Memory B cell (primary cell): Measurements from ENCODE around the gene CRAMP1.
A peak's percentile ranks its signal among the peaks of the same experiment; 100 is the strongest.

Experiments
- ATAC-seq: fragments of 150-1000 bp; cut with Tn5 transposase; 2 replicates; pipeline ENCODE4 v1.10.0; 2021; ENCODE audit warnings: low read depth, mild to moderate bottlenecking, moderate library complexity
- DNase-seq, 2 donors: peaks; one replicate each; pipeline ENCODE4 v3.0.0; 2022; ENCODE audit warnings: low spot score in 2 of 2
- H3K27ac Mint-ChIP-seq: one replicate; pipeline ENCODE4 v1.8.0; 2022; ENCODE audit warnings: mild to moderate bottlenecking, moderate library complexity, mixed read lengths
- H3K27me3 Mint-ChIP-seq: one replicate; pipeline ENCODE4 v1.8.0; 2022; ENCODE audit warnings: mixed read lengths
- H3K36me3 Mint-ChIP-seq: one replicate; pipeline ENCODE4 v1.8.0; 2022; ENCODE audit warnings: mild to moderate bottlenecking, mixed read lengths
- H3K4me1 Mint-ChIP-seq: one replicate; pipeline ENCODE4 v1.8.0; 2022; ENCODE audit warnings: mixed read lengths
- H3K4me3 Mint-ChIP-seq: one replicate; pipeline ENCODE4 v1.8.0; 2022; ENCODE audit warnings: mild to moderate bottlenecking, moderate library complexity, mixed read lengths
- H3K9me3 Mint-ChIP-seq: one replicate; pipeline ENCODE4 v1.8.0; 2022; ENCODE audit warnings: mixed read lengths

CRAMP1 gene

DNA sequence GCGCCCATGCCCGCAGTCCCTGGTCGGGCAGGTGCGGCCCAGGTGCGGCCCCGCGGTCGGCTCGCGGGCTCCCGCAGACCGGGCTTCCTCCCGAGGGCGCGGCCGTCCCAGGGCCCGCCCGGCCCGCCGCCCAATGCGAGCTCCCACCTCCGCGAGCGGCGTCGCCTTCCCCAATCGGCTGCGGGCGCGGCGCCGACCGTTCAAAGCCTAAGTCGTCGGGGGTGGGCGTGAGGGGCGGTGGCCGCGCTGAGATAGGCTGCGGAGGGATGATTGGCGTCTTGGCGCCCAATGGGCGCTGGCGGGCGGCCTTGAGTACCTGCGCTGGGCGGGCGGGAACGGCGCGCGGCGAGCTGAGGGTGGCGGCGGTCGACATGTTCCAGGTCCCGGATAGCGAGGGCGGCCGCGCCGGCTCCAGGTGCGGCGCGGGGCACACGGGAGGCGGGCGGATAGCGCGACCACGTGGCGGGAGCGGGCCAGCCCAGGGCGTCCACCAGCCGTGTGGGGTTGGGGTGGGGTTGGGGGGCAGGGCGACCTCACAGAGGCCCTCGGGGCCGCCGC is 65.9 kb downstream of the CRAMP1 start, which contains the start of gene JPT2:
TSS of gene JPT2 (plus strand) at position 338 of the 558 bp plus-strand sequence. CDS start at position 372, 34 bp downstream.
- peak; percentile 93 for ATAC-seq
- peak; percentile 90 to 92 for DNase-seq
- H3K4me3 Mint-ChIP-seq, result peak within 1 kb of the TSS; percentile 88
- no peaks in the 10 kb centered on the region for H3K27me3 Mint-ChIP-seq
- H3K27ac Mint-ChIP-seq, result peak within 1 kb of the TSS; percentile 74
- peaks cover 12% of the 10 kb centered on the region for H3K4me1 Mint-ChIP-seq
- H3K36me3 Mint-ChIP-seq, result peaks cover 5% of the 10 kb centered on the region
- no peaks in the 10 kb centered on the region for H3K9me3 Mint-ChIP-seq

DNA sequence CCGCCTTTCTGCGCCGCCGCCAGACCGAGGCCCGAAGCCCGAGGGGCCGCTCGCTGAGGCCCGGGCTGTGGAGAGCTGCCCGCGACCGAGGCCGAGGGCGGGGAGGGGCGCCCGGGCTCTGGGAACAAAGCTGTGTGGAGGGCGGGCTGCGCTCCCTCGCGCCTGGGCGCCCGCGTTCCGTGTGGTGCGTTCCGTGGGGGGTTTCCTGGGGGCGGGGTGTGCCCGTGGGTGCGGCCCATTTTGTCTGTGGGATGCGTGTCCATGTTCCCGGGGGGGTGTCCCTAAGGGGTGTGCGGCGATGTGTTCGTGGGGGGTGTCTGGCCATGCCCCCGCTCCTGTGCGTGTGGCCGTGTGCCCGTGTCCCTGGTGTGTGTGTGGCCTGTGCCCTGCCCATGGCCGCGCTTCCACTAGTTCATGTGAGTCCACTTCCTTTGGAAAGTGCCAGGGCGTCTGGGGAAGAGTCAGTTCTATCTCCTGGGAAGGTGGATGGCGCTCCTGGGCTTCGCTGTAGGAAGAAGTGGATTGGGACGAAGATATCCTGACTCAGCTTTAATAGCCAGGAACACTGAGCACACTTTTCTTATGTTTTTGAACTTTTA is 66.4 kb downstream of the CRAMP1 start:
- Mint-ChIP-seq H3K27me3 (no peaks in the 10 kb centered on the region), H3K9me3 (no peaks in the 10 kb centered on the region), H3K4me1 (peaks cover 12% of the 10 kb centered on the region), H3K27ac (peak overlapping the region; percentile 74), H3K4me3 (peak overlapping the region; percentile 86), H3K36me3 (peaks cover under 1% of the 10 kb centered on the region)
- DNase-seq (peak; percentile 47 to 50), ATAC-seq (peak; percentile 36)

DNA sequence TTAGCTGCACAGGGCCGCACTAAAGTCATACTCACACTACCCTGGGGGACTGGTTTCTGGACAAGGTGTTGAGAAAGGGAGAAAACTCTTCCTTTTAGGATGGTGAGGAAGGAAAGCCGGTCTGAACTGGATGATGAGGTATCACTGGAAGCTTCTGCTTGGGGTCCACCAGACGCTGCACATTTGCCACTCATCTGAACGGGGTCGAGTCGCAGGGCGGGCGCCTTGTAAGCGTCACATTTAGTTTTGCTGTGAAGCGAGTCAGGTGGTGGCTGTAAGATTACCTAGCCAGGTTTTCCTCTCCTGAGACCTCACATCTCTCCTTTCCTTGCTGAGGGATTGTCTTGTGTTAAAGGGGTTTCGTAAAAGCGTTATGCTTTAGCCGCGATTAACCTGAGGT is 68.2 kb downstream of the CRAMP1 start:
- Mint-ChIP-seq H3K27ac (no peak overlapping the region), H3K9me3 (no peaks in the 10 kb centered on the region), H3K4me1 (peaks cover 12% of the 10 kb centered on the region), H3K4me3 (no peak overlapping the region), H3K36me3 (peaks cover 3% of the 10 kb centered on the region), H3K27me3 (no peaks in the 10 kb centered on the region)
- DNase-seq, result no peak
- no peak for ATAC-seq

DNA sequence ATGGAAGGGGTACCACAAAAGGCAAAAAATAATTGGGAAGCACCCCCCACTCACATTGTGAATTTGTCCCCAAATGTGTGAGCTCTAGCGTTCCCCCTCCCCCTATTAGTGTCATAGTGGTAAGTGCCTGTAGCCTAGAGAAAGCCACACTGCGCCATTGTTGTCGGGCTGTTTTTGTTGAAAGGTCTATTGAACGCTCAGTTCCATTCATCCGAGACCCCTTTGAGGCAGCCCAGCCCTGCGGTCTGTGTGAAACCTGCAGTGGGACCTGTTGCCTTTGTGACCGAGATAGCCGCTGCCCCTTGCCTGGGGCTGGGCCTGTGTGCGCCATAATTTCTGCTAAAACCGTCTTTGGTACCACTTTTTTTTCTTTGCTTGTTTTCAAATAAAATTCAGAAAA is 68.9 kb downstream of the CRAMP1 start:
- Mint-ChIP-seq H3K4me1 (peaks cover 12% of the 10 kb centered on the region), H3K27ac (no peak overlapping the region), H3K9me3 (no peaks in the 10 kb centered on the region), H3K4me3 (no peak overlapping the region), H3K36me3 (peaks cover 4% of the 10 kb centered on the region), H3K27me3 (no peaks in the 10 kb centered on the region)
- no peak for ATAC-seq
- DNase-seq, result no peak

DNA sequence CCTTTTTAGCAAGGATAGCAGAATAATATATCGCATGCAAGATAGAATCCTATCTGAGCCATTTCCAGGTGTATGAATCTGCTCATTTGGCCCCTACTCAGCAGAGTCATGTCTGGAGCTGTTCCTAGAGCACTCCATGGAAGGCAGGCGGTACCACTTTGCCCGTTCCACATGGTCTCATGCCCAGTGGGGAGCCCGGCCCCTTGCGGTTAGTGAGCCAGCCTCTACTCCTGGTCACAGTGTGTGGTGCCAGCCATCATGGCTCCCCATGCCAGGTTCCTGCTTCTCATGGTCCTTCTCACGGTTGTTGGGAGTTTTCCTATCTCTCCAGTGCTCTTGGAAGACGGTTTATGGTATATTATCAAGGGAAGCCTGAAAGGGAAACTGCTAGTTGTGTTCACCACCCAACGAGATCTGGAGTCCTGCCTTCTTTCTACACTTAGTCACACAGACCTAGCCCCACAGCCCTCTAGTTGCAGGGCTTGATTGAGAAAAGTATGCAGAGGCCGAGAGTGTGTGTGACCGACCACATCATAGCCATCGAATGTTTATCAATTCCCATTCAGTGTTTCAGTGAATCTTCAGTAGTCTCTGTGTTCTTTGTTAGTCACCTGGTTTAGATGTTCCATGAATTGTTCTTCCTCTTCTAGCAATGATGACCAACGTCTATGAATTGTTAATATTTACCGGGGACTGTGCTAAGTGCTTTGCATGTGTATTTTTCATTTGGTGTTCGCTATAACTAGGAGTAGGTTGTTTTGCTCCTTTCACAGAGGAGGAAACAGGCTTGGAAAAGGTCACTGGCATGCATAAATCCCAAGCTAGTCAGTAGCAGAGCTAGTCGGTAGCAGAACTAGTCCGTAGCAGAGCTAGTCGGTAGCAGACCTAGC is 75.5 kb downstream of the CRAMP1 start:
- Mint-ChIP-seq H3K27me3 (no peaks in the 10 kb centered on the region), H3K27ac (no peak overlapping the region), H3K9me3 (no peaks in the 10 kb centered on the region), H3K4me1 (peaks cover 3% of the 10 kb centered on the region), H3K4me3 (no peak overlapping the region), H3K36me3 (peaks cover 24% of the 10 kb centered on the region)
- ATAC-seq, result no peak
- no peak for DNase-seq

DNA sequence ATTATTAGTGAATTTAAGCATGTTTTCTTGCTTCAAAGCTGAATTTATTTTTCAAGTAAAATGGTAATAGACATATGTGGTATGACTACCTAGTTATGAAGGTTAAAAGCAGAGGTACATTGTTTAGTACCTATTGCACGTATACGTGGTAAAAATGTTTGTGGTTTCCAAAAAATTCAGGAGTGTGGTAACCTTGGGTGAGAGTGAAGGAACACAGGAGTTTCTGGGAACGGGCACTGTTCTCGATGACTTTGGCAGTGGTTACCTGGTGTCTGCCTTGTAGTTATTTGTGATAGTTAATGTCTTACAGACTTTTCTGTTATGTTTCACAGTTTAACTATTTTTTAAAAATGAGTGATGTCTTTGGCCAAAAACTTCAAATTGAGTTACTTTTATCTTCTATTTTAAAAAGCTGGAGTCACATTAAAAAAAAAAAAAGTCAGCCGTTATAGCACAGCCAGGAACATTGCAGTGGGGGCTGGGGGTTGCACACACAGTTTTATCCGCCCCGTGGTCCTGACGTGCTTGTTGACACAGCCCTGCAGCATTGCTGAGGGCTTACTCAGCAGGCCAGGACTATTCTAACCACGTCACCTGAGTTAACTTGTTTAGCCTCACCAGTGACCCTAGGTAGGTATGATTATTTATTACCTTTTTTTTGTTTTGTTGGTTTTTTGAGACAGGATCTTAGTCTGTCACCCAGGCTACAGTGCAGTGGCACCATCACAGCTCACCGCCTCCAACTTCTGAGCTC is 76.8 kb downstream of the CRAMP1 start:
- Mint-ChIP-seq H3K9me3 (no peaks in the 10 kb centered on the region), H3K36me3 (peaks cover 26% of the 10 kb centered on the region), H3K4me3 (no peak overlapping the region), H3K27ac (no peak overlapping the region), H3K27me3 (no peaks in the 10 kb centered on the region), H3K4me1 (peaks cover 3% of the 10 kb centered on the region)
- DNase-seq (no peak), ATAC-seq (no peak)

DNA sequence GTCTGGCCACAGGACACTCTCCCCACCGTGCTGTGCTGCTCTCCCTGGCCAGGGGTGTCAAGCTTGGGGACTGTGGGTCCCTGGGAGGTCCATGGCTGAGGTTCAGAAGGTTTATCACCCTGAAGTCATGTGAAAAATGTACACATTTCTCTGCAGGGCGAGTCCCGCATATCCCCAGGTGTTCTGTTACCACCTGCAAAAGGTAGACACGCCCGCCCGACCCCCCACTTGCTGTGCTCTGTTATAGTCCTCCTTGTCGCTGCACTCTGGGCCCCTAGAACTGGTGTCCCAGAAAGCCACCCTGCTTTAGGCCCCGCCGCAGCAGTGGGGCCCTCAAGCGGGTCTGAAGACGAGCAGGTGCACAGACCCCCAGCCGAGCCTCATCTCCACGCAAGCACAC is 77.7 kb downstream of the CRAMP1 start:
- no peaks in the 10 kb centered on the region for H3K27me3 Mint-ChIP-seq
- no peak overlapping the region for H3K27ac Mint-ChIP-seq
- no peak overlapping the region for H3K4me3 Mint-ChIP-seq
- H3K36me3 Mint-ChIP-seq, result peaks cover 28% of the 10 kb centered on the region
- H3K4me1 Mint-ChIP-seq, result peaks cover 3% of the 10 kb centered on the region
- no peaks in the 10 kb centered on the region for H3K9me3 Mint-ChIP-seq
- ATAC-seq, result no peak
- no peak for DNase-seq

DNA sequence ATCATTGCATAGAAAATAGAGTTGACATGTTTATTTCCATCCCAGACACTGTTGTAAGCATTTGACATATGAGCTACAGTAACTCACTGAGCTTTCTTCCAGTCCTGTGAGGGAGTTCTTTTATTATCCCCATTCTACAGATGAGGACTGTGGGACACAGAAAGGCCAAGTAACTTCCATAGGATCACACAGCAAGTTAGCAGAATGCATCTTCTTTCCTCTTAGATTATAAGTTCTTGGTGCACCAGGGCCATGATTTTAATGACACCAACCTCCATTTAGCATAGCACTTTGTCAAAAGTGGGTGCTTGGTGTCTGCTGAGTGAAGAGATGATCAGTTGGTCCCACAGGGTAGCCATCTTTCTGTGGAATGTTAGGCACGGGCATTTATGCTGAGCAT is 78.7 kb downstream of the CRAMP1 start:
- no peaks in the 10 kb centered on the region for H3K27me3 Mint-ChIP-seq
- H3K9me3 Mint-ChIP-seq, result no peaks in the 10 kb centered on the region
- ATAC-seq (no peak), DNase-seq (no peak)
- H3K4me3 Mint-ChIP-seq, result no peak overlapping the region
- peaks cover 27% of the 10 kb centered on the region for H3K36me3 Mint-ChIP-seq
- H3K4me1 Mint-ChIP-seq, result peaks cover 3% of the 10 kb centered on the region
- H3K27ac Mint-ChIP-seq, result no peak overlapping the region

DNA sequence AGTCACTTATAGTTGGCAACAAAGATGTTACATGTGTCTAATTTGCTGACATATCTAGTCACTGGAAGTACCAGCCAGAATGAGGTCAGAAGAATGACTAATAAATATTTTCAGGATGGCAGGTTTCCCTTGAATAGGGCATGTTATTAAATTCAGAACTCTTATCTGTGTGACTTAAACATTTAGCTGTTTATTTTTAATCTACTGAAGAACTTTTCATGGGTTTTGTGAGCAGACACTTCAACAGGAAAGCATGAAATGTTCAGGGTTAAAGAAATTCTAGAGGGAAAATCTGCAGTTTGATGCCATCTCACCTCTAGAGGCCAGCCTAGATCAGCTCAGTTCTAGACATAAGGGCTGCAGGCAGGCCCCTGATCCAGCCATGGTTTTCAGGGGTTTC is 79.1 kb downstream of the CRAMP1 start:
- Mint-ChIP-seq H3K27ac (no peak overlapping the region), H3K4me1 (peaks cover 3% of the 10 kb centered on the region), H3K9me3 (no peaks in the 10 kb centered on the region), H3K4me3 (no peak overlapping the region), H3K36me3 (peaks cover 27% of the 10 kb centered on the region), H3K27me3 (no peaks in the 10 kb centered on the region)
- DNase-seq (no peak), ATAC-seq (no peak)

DNA sequence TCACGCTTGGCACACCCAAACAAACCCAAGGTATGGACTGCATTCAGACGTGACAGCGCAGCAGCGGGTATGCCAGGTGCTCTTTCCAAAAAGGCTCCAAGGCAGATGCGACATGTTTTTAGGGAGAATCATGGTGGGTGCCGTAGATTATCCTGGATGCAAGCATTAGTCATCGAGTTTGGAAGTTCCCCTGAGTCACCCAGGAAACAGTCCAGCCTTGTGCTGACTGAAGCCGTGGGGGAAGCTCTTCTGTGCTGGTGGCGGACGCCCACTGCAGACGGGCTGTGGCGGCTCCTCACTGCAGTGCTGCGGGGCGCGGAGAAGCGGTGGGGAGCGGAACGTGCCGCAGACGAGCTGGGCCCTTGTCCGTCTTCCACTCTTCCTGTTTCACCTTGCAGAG is 79.8 kb downstream of the CRAMP1 start:
- no peak for DNase-seq
- Mint-ChIP-seq H3K36me3 (peaks cover 31% of the 10 kb centered on the region), H3K4me3 (no peak overlapping the region), H3K4me1 (peaks cover 3% of the 10 kb centered on the region), H3K9me3 (no peaks in the 10 kb centered on the region), H3K27ac (no peak overlapping the region), H3K27me3 (no peaks in the 10 kb centered on the region)
- ATAC-seq, result no peak

DNA sequence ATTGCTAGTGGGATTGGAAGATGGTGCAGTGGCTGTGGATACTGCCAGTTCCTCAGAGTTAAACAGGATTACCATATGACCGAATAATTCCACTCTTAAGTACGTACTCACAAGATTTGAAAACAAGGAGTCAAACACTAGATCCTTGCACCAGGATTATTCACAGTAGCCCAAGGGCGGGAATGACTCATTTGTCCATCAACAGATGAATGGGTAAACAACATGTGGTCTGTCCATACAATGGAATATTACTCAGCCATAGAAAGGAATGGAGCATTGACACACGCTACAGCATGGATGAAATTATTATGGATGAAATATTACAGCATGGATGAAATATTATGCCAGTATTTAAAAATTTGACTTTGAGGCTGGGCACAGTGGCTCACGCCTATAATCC is 84.7 kb downstream of the CRAMP1 start:
- Mint-ChIP-seq H3K27ac (no peak overlapping the region), H3K9me3 (no peaks in the 10 kb centered on the region)

DNA sequence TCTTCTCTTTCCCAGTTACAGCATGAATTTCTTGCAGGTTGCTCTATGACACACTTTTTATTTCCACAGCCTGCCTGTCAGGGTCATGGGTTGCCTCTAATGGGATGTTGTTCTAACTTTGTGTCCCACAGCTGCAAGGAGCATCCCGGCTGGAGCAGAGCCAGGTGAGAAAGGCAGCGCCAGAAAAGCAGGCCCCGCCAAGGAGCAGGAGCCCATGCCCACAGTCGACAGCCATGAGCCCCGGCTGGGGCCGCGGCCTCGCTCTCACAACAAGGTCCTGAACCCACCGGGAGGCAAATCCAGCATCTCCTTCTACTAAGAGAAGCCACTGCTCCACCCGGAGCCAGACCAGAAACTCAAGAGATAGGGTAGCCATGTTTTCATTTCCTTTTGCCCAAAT is 86.5 kb downstream of the CRAMP1 start:
- no peaks in the 10 kb centered on the region for H3K27me3 Mint-ChIP-seq
- no peaks in the 10 kb centered on the region for H3K9me3 Mint-ChIP-seq
- H3K36me3 Mint-ChIP-seq, result peaks cover 23% of the 10 kb centered on the region
- no peak for DNase-seq
- no peak overlapping the region for H3K4me3 Mint-ChIP-seq
- H3K4me1 Mint-ChIP-seq, result no peaks in the 10 kb centered on the region
- ATAC-seq, result no peak
- H3K27ac Mint-ChIP-seq, result no peak overlapping the region

More for the DNA sequence above, 84.7 kb downstream of the CRAMP1 start:
- H3K27me3 Mint-ChIP-seq, result no peaks in the 10 kb centered on the region
- ATAC-seq (no peak), DNase-seq (no peak)
- H3K4me1 Mint-ChIP-seq, result no peaks in the 10 kb centered on the region
- peaks cover 28% of the 10 kb centered on the region for H3K36me3 Mint-ChIP-seq
- H3K4me3 Mint-ChIP-seq, result no peak overlapping the region

DNA sequence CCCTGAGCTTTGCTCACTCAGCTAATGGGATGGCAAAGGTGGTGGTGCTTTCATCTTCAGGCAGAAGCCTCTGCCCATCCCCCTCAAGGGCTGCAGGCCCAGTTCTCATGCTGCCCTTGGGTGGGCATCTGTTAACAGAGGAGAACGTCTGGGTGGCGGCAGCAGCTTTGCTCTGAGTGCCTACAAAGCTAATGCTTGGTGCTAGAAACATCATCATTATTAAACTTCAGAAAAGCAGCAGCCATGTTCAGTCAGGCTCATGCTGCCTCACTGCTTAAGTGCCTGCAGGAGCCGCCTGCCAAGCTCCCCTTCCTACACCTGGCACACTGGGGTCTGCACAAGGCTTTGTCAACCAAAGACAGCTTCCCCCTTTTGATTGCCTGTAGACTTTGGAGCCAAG is 88.1 kb downstream of the CRAMP1 start:
- no peak for DNase-seq
- H3K27ac Mint-ChIP-seq, result no peak overlapping the region
- H3K4me1 Mint-ChIP-seq, result no peaks in the 10 kb centered on the region
- no peaks in the 10 kb centered on the region for H3K27me3 Mint-ChIP-seq
- no peak for ATAC-seq
- H3K4me3 Mint-ChIP-seq, result no peak overlapping the region
- H3K36me3 Mint-ChIP-seq, result peaks cover 21% of the 10 kb centered on the region
- H3K9me3 Mint-ChIP-seq, result no peaks in the 10 kb centered on the region
